ENCODE data around the gene ASNS.
A peak's percentile ranks its signal among the peaks of the same experiment; 100 is the strongest.

The ASNS gene

DNA sequence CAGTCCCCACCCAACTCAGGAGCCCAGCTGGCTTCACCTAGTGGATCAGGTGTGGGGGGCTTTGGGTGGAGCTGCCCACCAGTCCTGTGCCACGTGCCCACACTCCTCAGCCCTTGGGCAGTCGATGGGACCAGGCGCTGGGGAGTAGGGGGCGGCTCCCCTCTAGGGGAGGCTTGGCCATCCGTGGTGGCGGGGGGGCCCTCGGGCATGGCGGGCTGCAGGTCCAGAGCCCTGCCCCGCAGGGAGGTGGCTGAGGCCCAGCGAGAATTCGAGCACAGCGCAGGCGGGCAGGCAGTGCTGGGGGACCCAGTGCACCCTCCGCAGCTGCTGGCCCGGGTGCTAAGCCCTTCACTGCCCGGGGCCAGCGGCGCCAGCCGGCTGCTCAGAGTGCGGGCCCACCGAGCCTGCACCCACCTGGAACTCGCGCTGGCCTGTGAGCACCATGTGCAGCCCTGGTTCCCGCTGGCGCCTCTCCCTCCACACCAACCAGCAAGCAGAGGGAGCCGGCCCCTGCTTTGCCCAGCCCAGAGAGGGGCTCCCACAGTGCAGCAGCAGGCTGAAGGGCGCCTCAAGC is 29.3 kb downstream of the ASNS start:
- no peak for DNase-seq (ENCODE audit: low spot score)

DNA sequence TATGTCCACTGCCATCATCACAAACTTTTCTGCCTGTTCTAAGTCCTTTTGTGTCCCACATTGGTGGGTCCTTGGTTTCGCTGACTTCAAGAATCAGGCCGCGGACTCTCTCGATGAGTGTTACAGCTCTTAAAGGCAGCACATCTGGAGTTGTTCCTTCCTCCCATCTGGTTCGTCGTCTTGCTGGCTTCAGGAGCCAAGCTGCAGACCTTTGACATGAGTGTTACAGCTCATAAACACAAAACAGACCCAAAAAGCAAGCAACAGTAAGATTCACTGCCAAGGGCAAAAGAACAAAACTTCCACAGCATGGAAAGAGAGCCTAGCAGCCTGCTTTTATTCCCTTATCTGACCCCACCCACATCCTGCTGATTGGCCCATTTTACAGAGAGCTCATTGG is 30.2 kb downstream of the ASNS start:
- DNase-seq (ENCODE audit: low spot score) = no peak

DNA sequence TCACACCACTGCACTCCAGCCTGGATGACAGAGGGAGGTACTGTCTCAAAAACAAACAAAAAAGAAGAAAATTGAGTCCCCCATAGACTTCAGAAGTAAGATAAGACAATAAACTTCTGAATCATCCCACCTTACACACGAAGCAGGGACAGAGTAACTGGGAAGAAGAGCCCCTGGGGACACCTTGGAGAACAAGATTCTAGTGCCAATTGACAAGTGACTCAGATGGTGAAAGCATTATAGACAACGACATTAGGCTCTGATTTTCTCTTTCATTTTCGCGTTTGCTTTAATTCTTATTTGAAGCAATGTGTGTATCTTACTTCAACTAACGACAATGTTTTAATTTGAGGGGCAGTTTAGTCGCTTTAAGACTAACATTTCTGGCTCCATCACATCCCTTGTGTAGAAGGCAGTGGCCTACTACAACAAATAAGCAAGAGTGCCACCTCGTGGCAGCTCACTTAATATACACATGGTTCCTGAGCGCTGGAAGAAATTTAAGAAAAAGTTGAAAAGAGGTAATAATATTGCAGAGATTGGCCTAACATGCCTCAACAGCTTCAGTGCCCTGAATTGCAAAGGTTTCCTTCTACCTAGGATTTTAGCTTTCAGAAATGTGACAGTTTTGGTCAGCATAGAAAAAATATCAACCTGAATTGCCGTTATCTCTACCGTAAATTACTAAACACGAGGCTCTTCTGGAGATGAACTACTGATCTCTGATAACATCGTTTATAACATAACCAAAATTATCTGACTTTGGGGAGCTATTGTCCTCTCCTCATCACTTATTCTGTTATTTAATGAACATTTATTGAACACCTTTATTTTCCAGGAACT is 36.7 kb downstream of the ASNS start:
- peak; percentile 34 for DNase-seq (ENCODE audit: low spot score)

- no peak for DNase-seq (ENCODE audit: low spot score)
These were observed 53.0 kb downstream of the ASNS start for GRCh38 chr7:97819161-97819560.

- no peak for DNase-seq (ENCODE audit: low spot score)
These were observed 54.0 kb downstream of the ASNS start for GRCh38 chr7:97818066-97818663.
